Smooth muscle cell (in vitro differentiated cells): Measurements from ENCODE around the gene HYAL2. TPM values are rescaled to one million over a fixed set of nuclear protein-coding genes. Genes with fewer than 3 reads are reported as not detected.

ENCODE experiments used
- DNase-seq: peaks from one replicate; lab custom pipeline; 2025; ENCODE audit not compliant: unreplicated experiment; lab: John Stamatoyannopoulos, UW
- H2AFZ ChIP-seq: fragments of 200-600 bp; sonication (generic); 2 replicates; pipeline ENCODE4 v1.6.0; 2016; ENCODE audit warnings: antibody characterized with exemption, low read depth, mild to moderate bottlenecking
- H3F3A ChIP-seq: fragments of 200-600 bp; sonication (generic); 2 replicates; pipeline ENCODE4 v1.6.0; 2017; ENCODE audit warnings: antibody characterized with exemption, low read depth
- H3K27ac ChIP-seq: fragments of 200-600 bp; sonication (generic); 2 replicates; pipeline ENCODE4 v1.5.1; 2016; ENCODE audit warnings: low read depth, mild to moderate bottlenecking
- H3K27me3 ChIP-seq: fragments of 200-600 bp; sonication (generic); 2 replicates; pipeline ENCODE4 v1.6.1; 2016; ENCODE audit warnings: low read depth, mild to moderate bottlenecking
- H3K36me3 ChIP-seq: fragments of 200-600 bp; sonication (generic); 2 replicates; pipeline ENCODE4 v1.5.1; 2016; ENCODE audit warnings: low read depth
- H3K4me1 ChIP-seq: fragments of 200-600 bp; sonication (generic); 2 replicates; pipeline ENCODE4 v1.5.1; 2016; ENCODE audit warnings: low read depth
- H3K4me2 ChIP-seq: fragments of 200-600 bp; sonication (generic); 2 replicates; pipeline ENCODE4 v1.6.0; 2016; ENCODE audit warnings: mild to moderate bottlenecking
- H3K4me3 ChIP-seq: fragments of 200-600 bp; sonication (generic); 2 replicates; pipeline ENCODE4 v1.5.1; 2016; ENCODE audit warnings: mild to moderate bottlenecking
- H3K79me2 ChIP-seq: fragments of 200-600 bp; sonication (generic); 2 replicates; pipeline ENCODE4 v1.6.0; 2016; ENCODE audit warnings: low read depth, mild to moderate bottlenecking
- H3K9ac ChIP-seq: fragments of 200-600 bp; sonication (generic); 2 replicates; pipeline ENCODE4 v1.6.0; 2016; ENCODE audit warnings: low read depth
- H3K9me3 ChIP-seq: fragments of 200-600 bp; sonication (generic); replicated peaks from 2 replicates; pipeline ENCODE4 v1.5.1; 2016; ENCODE audit warnings: low read depth
- H4K20me1 ChIP-seq: fragments of 200-600 bp; sonication (generic); 2 replicates; pipeline ENCODE4 v1.6.0; 2016; ENCODE audit warnings: low read depth
- CTCF ChIP-seq: fragments of 200-600 bp; sonication (generic); IDR thresholded peaks from 2 replicates; pipeline ENCODE4 v1.5.1; 2017; ENCODE audit warnings: borderline replicate concordance, mild to moderate bottlenecking, antibody characterized with exemption; ENCODE audit not compliant: insufficient read depth, poor library complexity, severe bottlenecking
- WGBS: methylation state at CpG from one replicate; pipeline ENCODE4 v1.1.7; 2016; ENCODE audit warnings: low lambda C conversion rate; 5-methylcytosine and 5-hydroxymethylcytosine counted together
- polyA plus RNA-seq: library from polyadenylated mRNA; unstranded; fragments of >200 nt; fragmentation: Nextera tagmentation; extraction: Ambion mirVana; gene quantifications from 2 replicates; pipeline ENCODE4 v1.2.1, GENCODE V29; 2016
- total RNA-seq: library from RNA; depleted of rRNA; stranded (reverse); fragments of >200 nt; gene quantifications from 2 replicates; pipeline ENCODE4 v1.2.3, GENCODE V29; 2014

The HYAL2 gene
- total and polyA plus RNA-seq, 2 experiments from 2014 or later = 83.3 to 88.0 TPM

DNA sequence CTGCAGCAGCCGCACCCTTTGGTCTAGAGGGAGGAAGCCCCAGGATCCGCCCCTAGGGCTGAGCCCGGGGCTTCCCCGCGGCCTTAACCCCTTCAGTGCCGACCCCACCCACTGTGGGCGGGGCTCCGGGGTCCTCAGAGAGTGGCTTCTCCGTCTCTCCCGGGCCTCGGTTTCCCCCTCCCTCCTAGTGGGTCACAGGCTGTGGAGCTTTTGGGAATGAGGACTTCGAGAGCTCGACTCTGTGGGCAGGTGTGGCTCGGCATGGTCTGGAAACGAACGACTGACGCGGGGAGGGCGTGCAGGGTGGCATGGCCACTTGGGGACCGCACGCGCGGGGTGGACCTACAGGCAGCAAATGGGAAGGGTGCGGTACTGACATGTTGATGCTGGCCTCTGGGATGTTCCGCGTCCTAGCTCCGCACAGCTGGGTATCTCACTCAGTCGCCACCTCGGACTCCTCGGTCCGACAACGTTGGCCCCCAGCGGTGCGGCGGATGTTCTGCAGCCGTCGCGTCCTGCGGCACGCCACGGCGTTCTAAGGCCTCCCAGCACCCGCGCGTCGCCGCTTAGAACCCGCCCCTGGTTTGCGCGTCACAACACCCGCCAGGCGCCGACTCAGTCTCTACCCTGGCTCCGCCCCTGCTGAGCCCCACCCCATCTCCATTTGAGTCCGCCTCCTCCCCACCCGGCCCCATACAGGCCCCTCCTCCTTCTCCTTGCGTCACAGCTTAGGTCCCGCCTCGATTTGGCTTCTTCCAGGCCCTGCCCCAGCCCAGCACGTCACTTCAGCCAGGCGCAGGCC is 23.5 kb downstream of the HYAL2 start, which contains the start of the genes HYAL3 and NAA80:
Gene HYAL3 (minus strand): TSS at position 570 of the 802 bp plus-strand sequence. CDS start 3,803 bp downstream, outside the sequence.
Gene NAA80 (minus strand): TSS at position 570 of the 802 bp plus-strand sequence. CDS start 1,942 bp downstream, outside the sequence.
- WGBS = 1% methylated on average over 50 of the region's 61 CpGs
- H3K4me1 ChIP-seq = peaks cover 13% of the 10 kb centered on the region
- peak; percentile 95 for DNase-seq
- no peaks in the 10 kb centered on the region for H3K79me2 ChIP-seq
- peak; percentile 9 for TF ChIP-seq CTCF
- peak within 1 kb of the TSS; percentile 85 for H3K4me3 ChIP-seq
- peak within 1 kb of the TSS; percentile 75 for H2AFZ ChIP-seq
- no peaks in the 10 kb centered on the region for H4K20me1 ChIP-seq
- no peaks in the 10 kb centered on the region for H3K27me3 ChIP-seq
- H3K36me3 ChIP-seq = no peaks in the 10 kb centered on the region
- peak within 1 kb of the TSS; percentile 100 for H3K4me2 ChIP-seq
- H3K27ac ChIP-seq = peak within 1 kb of the TSS; percentile 85
- peak within 1 kb of the TSS; percentile 86 for H3K9ac ChIP-seq
- H3K9me3 ChIP-seq = no peaks in the 10 kb centered on the region
- H3F3A ChIP-seq = peaks cover 4% of the 10 kb centered on the region

GRCh38 chr3:50297896-50298725 is 24.4 kb downstream of the HYAL2 start:
- Histone ChIP-seq H3K4me1 (peaks cover 13% of the 10 kb centered on the region), H3K4me3 (peak overlapping the region; percentile 85), H3K9me3 (no peaks in the 10 kb centered on the region), H3K9ac (peak overlapping the region; percentile 86), H3K27ac (peak overlapping the region; percentile 73), H3K36me3 (no peaks in the 10 kb centered on the region), H3K4me2 (peak overlapping the region; percentile 100), H3F3A (peaks cover 4% of the 10 kb centered on the region), H3K27me3 (no peaks in the 10 kb centered on the region), H2AFZ (no peak overlapping the region), H3K79me2 (no peaks in the 10 kb centered on the region), H4K20me1 (no peaks in the 10 kb centered on the region)
- TF ChIP-seq CTCF = peak; percentile 12
- DNase-seq = no peak
- WGBS = 74% methylated on average over 9 of the region's 9 CpGs

DNA sequence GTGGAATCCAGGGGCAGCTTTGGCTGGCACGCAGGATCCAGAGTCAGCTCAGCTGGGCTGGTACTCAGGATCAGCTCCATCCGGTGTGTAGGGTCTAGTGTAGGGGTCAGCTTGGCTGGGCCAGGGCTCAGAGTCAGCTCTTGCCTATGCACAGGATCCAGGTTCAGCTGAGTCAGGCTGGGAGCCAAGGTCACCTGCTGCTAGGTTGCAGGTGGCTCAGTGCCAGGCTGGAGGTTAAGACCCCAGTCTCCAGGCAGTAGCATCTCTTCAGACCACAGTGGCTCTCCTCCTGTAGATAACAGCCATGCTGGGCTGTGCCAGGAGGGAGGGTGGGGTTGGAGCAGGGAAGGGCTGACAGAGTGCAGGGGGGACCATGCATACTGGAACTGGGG is 25.2 kb downstream of the HYAL2 start:
- H3K4me3 ChIP-seq = no peak overlapping the region
- H3K4me1 ChIP-seq = peaks cover 16% of the 10 kb centered on the region
- H2AFZ ChIP-seq = no peak overlapping the region
- no peaks in the 10 kb centered on the region for H4K20me1 ChIP-seq
- no peaks in the 10 kb centered on the region for H3K9me3 ChIP-seq
- no peaks in the 10 kb centered on the region for H3K79me2 ChIP-seq
- H3K4me2 ChIP-seq = no peak overlapping the region
- WGBS = 96% methylated on average over 2 of the region's 2 CpGs
- no peak for DNase-seq
- H3K36me3 ChIP-seq = no peaks in the 10 kb centered on the region
- H3K27ac ChIP-seq = no peak overlapping the region
- H3F3A ChIP-seq = peaks cover 4% of the 10 kb centered on the region
- TF ChIP-seq CTCF = no peak
- H3K27me3 ChIP-seq = no peaks in the 10 kb centered on the region
- H3K9ac ChIP-seq = no peak overlapping the region
